Activated CD4-positive, alpha-beta memory T cell treated with anti-CD3 and anti-CD28 coated beads for 36 hours (primary cell): ENCODE measurements around the gene KCND2. TPM values are rescaled to one million over a fixed set of nuclear protein-coding genes. Genes with fewer than 3 reads are reported as not detected.

ENCODE experiments used
- CTCF ChIA-PET: fragments of 350-600 bp; sonication (Branson Sonifier 250); formaldehyde crosslinking; loops from one replicate; lab custom pipeline; 2021; ENCODE audit warnings: antibody characterized with exemption, inconsistent platforms; lab: Charles Lee
- POLR2A ChIA-PET: fragments of 350-600 bp; sonication (Branson Sonifier 250); formaldehyde crosslinking; loops from one replicate; lab custom pipeline; 2021; ENCODE audit warnings: antibody characterized with exemption; lab: Charles Lee
- DNase-seq: peaks from one replicate; pipeline ENCODE4 v3.0.0-alpha.2; 2020
- H3K27ac Mint-ChIP-seq: one replicate; pipeline ENCODE4 v1.8.0; 2021; ENCODE audit warnings: mixed read lengths
- H3K27me3 Mint-ChIP-seq: one replicate; pipeline ENCODE4 v1.8.0; 2021; ENCODE audit warnings: mixed read lengths
- H3K36me3 Mint-ChIP-seq: one replicate; pipeline ENCODE4 v1.8.0; 2021; ENCODE audit warnings: mixed read lengths
- H3K4me1 Mint-ChIP-seq: one replicate; pipeline ENCODE4 v1.8.0; 2021; ENCODE audit warnings: low read depth, mixed read lengths
- H3K4me3 Mint-ChIP-seq: one replicate; pipeline ENCODE4 v1.8.0; 2021; ENCODE audit warnings: mild to moderate bottlenecking, mixed read lengths
- H3K9me3 Mint-ChIP-seq: one replicate; pipeline ENCODE4 v1.8.0; 2021; ENCODE audit warnings: mixed read lengths
- intact Hi-C: fragments of 100-400 bp; cut with micrococcal nuclease; formaldehyde crosslinking; loops from one replicate; pipeline ENCODE4 v1.15.1; 2023
- total RNA-seq, 2 experiments: library from RNA; stranded (reverse); gene quantifications; one replicate each; pipeline ENCODE4 v1.2.3, GENCODE V29; 2021

KCND2 gene
- total RNA-seq, 2 experiments from 2014 or later, result not detected

- DNase-seq, result no peak
- intact Hi-C loops, result no loop called here
- no peaks in the 10 kb centered on the region for H3K27me3 Mint-ChIP-seq
- ChIA-PET POLR2A (no interaction called here), CTCF (no interaction called here)
- H3K9me3 Mint-ChIP-seq, result peaks cover 1% of the 10 kb centered on the region
- no peak overlapping the region for H3K4me3 Mint-ChIP-seq
- H3K27ac Mint-ChIP-seq, result no peak overlapping the region
- no peaks in the 10 kb centered on the region for H3K36me3 Mint-ChIP-seq
- H3K4me1 Mint-ChIP-seq, result no peaks in the 10 kb centered on the region
Observed at GRCh38 chr7:120320218-120320961, 47.4 kb downstream of the KCND2 start.

- DNase-seq, result no peak
- Mint-ChIP-seq H3K36me3 (no peaks in the 10 kb centered on the region), H3K27ac (no peak overlapping the region), H3K4me1 (no peaks in the 10 kb centered on the region), H3K9me3 (peaks cover 1% of the 10 kb centered on the region), H3K4me3 (no peak overlapping the region), H3K27me3 (no peaks in the 10 kb centered on the region)
- CTCF ChIA-PET, result no interaction called here
- intact Hi-C loops, result no loop called here
- POLR2A ChIA-PET, result no interaction called here
Observed at GRCh38 chr7:120327054-120327453, 54.1 kb downstream of the KCND2 start.

GRCh38 chr7:120332433-120332832 is 59.5 kb downstream of the KCND2 start:
- intact Hi-C loops, result no loop called here
- no peak overlapping the region for H3K4me3 Mint-ChIP-seq
- ChIA-PET CTCF (no interaction called here), POLR2A (no interaction called here)
- no peak overlapping the region for H3K27ac Mint-ChIP-seq
- no peaks in the 10 kb centered on the region for H3K4me1 Mint-ChIP-seq
- H3K36me3 Mint-ChIP-seq, result no peaks in the 10 kb centered on the region
- no peaks in the 10 kb centered on the region for H3K27me3 Mint-ChIP-seq
- DNase-seq, result no peak
- no peaks in the 10 kb centered on the region for H3K9me3 Mint-ChIP-seq

- Mint-ChIP-seq H3K4me3 (no peak overlapping the region), H3K27ac (no peak overlapping the region), H3K9me3 (no peaks in the 10 kb centered on the region), H3K36me3 (no peaks in the 10 kb centered on the region), H3K4me1 (no peaks in the 10 kb centered on the region), H3K27me3 (no peaks in the 10 kb centered on the region)
- POLR2A ChIA-PET, result no interaction called here
- no peak for DNase-seq
- intact Hi-C loops, result no loop called here
- CTCF ChIA-PET, result no interaction called here
Observed at GRCh38 chr7:120334475-120334874, 61.5 kb downstream of the KCND2 start.

- Mint-ChIP-seq H3K27me3 (no peaks in the 10 kb centered on the region), H3K36me3 (no peaks in the 10 kb centered on the region), H3K9me3 (no peaks in the 10 kb centered on the region), H3K4me3 (no peak overlapping the region), H3K4me1 (no peaks in the 10 kb centered on the region), H3K27ac (no peak overlapping the region)
- no peak for DNase-seq
- intact Hi-C loops, result no loop called here
- ChIA-PET CTCF (no interaction called here), POLR2A (no interaction called here)
Observed at GRCh38 chr7:120337308-120337907, 64.4 kb downstream of the KCND2 start.

- Mint-ChIP-seq H3K27ac (no peak overlapping the region), H3K9me3 (no peaks in the 10 kb centered on the region), H3K36me3 (no peaks in the 10 kb centered on the region), H3K4me3 (no peak overlapping the region), H3K27me3 (no peaks in the 10 kb centered on the region), H3K4me1 (no peaks in the 10 kb centered on the region)
- POLR2A ChIA-PET, result no interaction called here
- CTCF ChIA-PET, result no interaction called here
- no peak for DNase-seq
- intact Hi-C loops, result no loop called here
Observed at GRCh38 chr7:120344276-120344675, 71.3 kb downstream of the KCND2 start.

GRCh38 chr7:120353171-120353570 is 80.2 kb downstream of the KCND2 start:
- no peak for DNase-seq
- Mint-ChIP-seq H3K4me1 (no peaks in the 10 kb centered on the region), H3K27ac (no peak overlapping the region), H3K27me3 (no peaks in the 10 kb centered on the region), H3K36me3 (no peaks in the 10 kb centered on the region), H3K9me3 (peaks cover 5% of the 10 kb centered on the region), H3K4me3 (no peak overlapping the region)
- POLR2A ChIA-PET, result no interaction called here
- intact Hi-C loops, result no loop called here
- CTCF ChIA-PET, result no interaction called here

GRCh38 chr7:120360918-120361317 is 87.9 kb downstream of the KCND2 start:
- CTCF ChIA-PET, result no interaction called here
- H3K4me1 Mint-ChIP-seq, result no peaks in the 10 kb centered on the region
- intact Hi-C loops, result no loop called here
- POLR2A ChIA-PET, result no interaction called here
- H3K27me3 Mint-ChIP-seq, result no peaks in the 10 kb centered on the region
- H3K27ac Mint-ChIP-seq, result no peak overlapping the region
- H3K4me3 Mint-ChIP-seq, result no peak overlapping the region
- H3K36me3 Mint-ChIP-seq, result no peaks in the 10 kb centered on the region
- peaks cover 3% of the 10 kb centered on the region for H3K9me3 Mint-ChIP-seq
- DNase-seq, result no peak

GRCh38 chr7:120363414-120363813 is 90.4 kb downstream of the KCND2 start:
- intact Hi-C loops, result no loop called here
- H3K4me3 Mint-ChIP-seq, result no peak overlapping the region
- H3K36me3 Mint-ChIP-seq, result no peaks in the 10 kb centered on the region
- H3K27me3 Mint-ChIP-seq, result no peaks in the 10 kb centered on the region
- ChIA-PET CTCF (no interaction called here), POLR2A (no interaction called here)
- no peak overlapping the region for H3K27ac Mint-ChIP-seq
- no peak for DNase-seq
- H3K9me3 Mint-ChIP-seq, result no peaks in the 10 kb centered on the region
- H3K4me1 Mint-ChIP-seq, result no peaks in the 10 kb centered on the region

- CTCF ChIA-PET, result no interaction called here
Observed at GRCh38 chr7:120370954-120371353, 98.0 kb downstream of the KCND2 start.

GRCh38 chr7:120373174-120373573 is 100.2 kb downstream of the KCND2 start:
- Mint-ChIP-seq H3K27ac (no peak overlapping the region), H3K9me3 (peaks cover 7% of the 10 kb centered on the region), H3K4me1 (no peaks in the 10 kb centered on the region), H3K36me3 (no peaks in the 10 kb centered on the region), H3K4me3 (no peak overlapping the region), H3K27me3 (no peaks in the 10 kb centered on the region)
- DNase-seq, result no peak
- ChIA-PET POLR2A (no interaction called here), CTCF (no interaction called here)
- intact Hi-C loops, result no loop called here

More at GRCh38 chr7:120370954-120371353, 98.0 kb downstream of the KCND2 start:
- POLR2A ChIA-PET, result no interaction called here
- H3K4me3 Mint-ChIP-seq, result no peak overlapping the region
- DNase-seq, result no peak
- intact Hi-C loops, result no loop called here
- no peaks in the 10 kb centered on the region for H3K4me1 Mint-ChIP-seq
- H3K9me3 Mint-ChIP-seq, result peaks cover 7% of the 10 kb centered on the region
- H3K36me3 Mint-ChIP-seq, result no peaks in the 10 kb centered on the region
- no peak overlapping the region for H3K27ac Mint-ChIP-seq
- H3K27me3 Mint-ChIP-seq, result no peaks in the 10 kb centered on the region

- intact Hi-C loops, result no loop called here
- DNase-seq, result no peak
- CTCF ChIA-PET, result interaction anchor here (0.9 kb wide), 1 partner anchor 17 kb away, joined by 3 read pairs; no protein-coding TSS in a partner anchor
- POLR2A ChIA-PET, result no interaction called here
- no peaks in the 10 kb centered on the region for H3K4me1 Mint-ChIP-seq
- H3K27me3 Mint-ChIP-seq, result no peaks in the 10 kb centered on the region
- no peaks in the 10 kb centered on the region for H3K36me3 Mint-ChIP-seq
- H3K4me3 Mint-ChIP-seq, result no peak overlapping the region
- H3K27ac Mint-ChIP-seq, result no peak overlapping the region
- peaks cover 4% of the 10 kb centered on the region for H3K9me3 Mint-ChIP-seq
Observed at GRCh38 chr7:120394595-120394994, 121.6 kb downstream of the KCND2 start.

- H3K4me3 Mint-ChIP-seq, result no peak overlapping the region
- intact Hi-C loops, result no loop called here
- no peaks in the 10 kb centered on the region for H3K36me3 Mint-ChIP-seq
- no peaks in the 10 kb centered on the region for H3K27me3 Mint-ChIP-seq
- no peaks in the 10 kb centered on the region for H3K4me1 Mint-ChIP-seq
- ChIA-PET POLR2A (no interaction called here), CTCF (interaction anchor here (0.9 kb wide), 1 partner anchor 17 kb away, joined by 3 read pairs; no protein-coding TSS in a partner anchor)
- DNase-seq, result no peak
- H3K27ac Mint-ChIP-seq, result no peak overlapping the region
- H3K9me3 Mint-ChIP-seq, result peaks cover 4% of the 10 kb centered on the region
Observed at GRCh38 chr7:120395526-120396019, 122.6 kb downstream of the KCND2 start.
